ENCODE measurements around the gene BTNL9. TPM values are rescaled to one million over a fixed set of nuclear protein-coding genes. Genes with fewer than 3 reads are reported as not detected.

Gene BTNL9
- total and polyA plus RNA-seq, 7 donors, result 10.4 to 26.3 (median 20.0) TPM

- TF ChIP-seq CTCF (IDR thresholded peaks at IDR 0.05), result no peak
- WGBS, 3 donors, result 22 to 35% (median 35%) methylated on average over 6 of the region's 6 CpGs
- Histone ChIP-seq H3K27me3 (ENCODE audit: insufficient read depth in 3 of 3, low read length in 2 of 3) (peaks cover 0 to 20% (median 10%) of the 10 kb centered on the region in 3 donors), H3K4me1 (no peaks in the 10 kb centered on the region), H3K4me3 (no peak overlapping the region), H3K9me3 (no peaks in the 10 kb centered on the region), H3K27ac (no peak overlapping the region), H3K36me3 (ENCODE audit: insufficient read depth in 1 of 2, low read depth in 1 of 2) (no peaks in the 10 kb centered on the region)
- DNase-seq, result no peak
- no peak for ATAC-seq
- intact Hi-C loops (cut with DNase I), result no loop called here
Measured at GRCh38 chr5:181071257-181071656, 31.2 kb downstream of the BTNL9 start.

- Histone ChIP-seq H3K36me3 (ENCODE audit: insufficient read depth in 1 of 2, low read depth in 1 of 2) (no peaks in the 10 kb centered on the region), H3K4me3 (no peak overlapping the region), H3K27me3 (ENCODE audit: insufficient read depth in 3 of 3, low read length in 2 of 3) (peaks cover 0 to 7% (median 4%) of the 10 kb centered on the region in 3 donors), H3K9me3 (peaks cover 12% of the 10 kb centered on the region), H3K27ac (no peak overlapping the region), H3K4me1 (no peaks in the 10 kb centered on the region)
- TF ChIP-seq CTCF (IDR thresholded peaks at IDR 0.05), result no peak
- DNase-seq (no peak), ATAC-seq (no peak)
- intact Hi-C loops (cut with DNase I), result no loop called here
Measured at GRCh38 chr5:181076920-181077319, 36.9 kb downstream of the BTNL9 start.

GRCh38 chr5:181081989-181082388 is 41.9 kb downstream of the BTNL9 start:
- no peak for TF ChIP-seq CTCF (IDR thresholded peaks at IDR 0.05)
- ATAC-seq, result no peak
- Histone ChIP-seq H3K9me3 (peaks cover 6% of the 10 kb centered on the region), H3K36me3 (ENCODE audit: insufficient read depth in 1 of 2, low read depth in 1 of 2) (no peaks in the 10 kb centered on the region), H3K27ac (no peak overlapping the region), H3K27me3 (ENCODE audit: insufficient read depth in 3 of 3, low read length in 2 of 3) (peaks cover 0 to 8% (median 4%) of the 10 kb centered on the region in 3 donors), H3K4me3 (no peak overlapping the region), H3K4me1 (no peaks in the 10 kb centered on the region)
- no peak for DNase-seq
- intact Hi-C loops (cut with DNase I), result no loop called here

GRCh38 chr5:181084621-181085195 is 44.6 kb downstream of the BTNL9 start:
- Histone ChIP-seq H3K9me3 (no peaks in the 10 kb centered on the region), H3K4me3 (no peak overlapping the region), H3K27ac (no peak overlapping the region), H3K36me3 (ENCODE audit: insufficient read depth in 1 of 2, low read depth in 1 of 2) (no peaks in the 10 kb centered on the region), H3K27me3 (ENCODE audit: insufficient read depth in 3 of 3, low read length in 2 of 3) (peaks cover 0 to 8% (median 4%) of the 10 kb centered on the region in 3 donors), H3K4me1 (no peaks in the 10 kb centered on the region)
- WGBS, 3 donors, result 56 to 60% (median 59%) methylated on average over 18 of the region's 18 CpGs
- no peak for TF ChIP-seq CTCF (IDR thresholded peaks at IDR 0.05)
- ATAC-seq (no peak), DNase-seq (no peak)
- intact Hi-C loops (cut with DNase I), result no loop called here
